Activated CD8-positive, alpha-beta T cell treated with anti-CD3 and anti-CD28 coated beads for 36 hours (primary cell): ENCODE measurements around the gene FRMPD2. TPM values are rescaled to one million over a fixed set of nuclear protein-coding genes. Genes with fewer than 3 reads are reported as not detected.
"Not testable (repeated sequence)": the region's sequence is repeated elsewhere in the genome, so short reads cannot be mapped to it uniquely, and the experiment has no call there.

ENCODE experiments used
- ATAC-seq: fragments of 200-7000 bp; cut with Tn5 transposase; one replicate; pipeline ENCODE4 v1.10.0; 2021; ENCODE audit warnings: mild to moderate bottlenecking, moderate library complexity
- CTCF ChIA-PET: fragments of 350-600 bp; sonication (Branson Sonifier 250); formaldehyde crosslinking; loops from one replicate; lab custom pipeline; 2021; ENCODE audit warnings: antibody characterized with exemption; lab: Charles Lee
- POLR2A ChIA-PET: fragments of 350-600 bp; sonication (Branson Sonifier 250); formaldehyde crosslinking; loops from one replicate; lab custom pipeline; 2021; ENCODE audit warnings: antibody characterized with exemption; lab: Charles Lee
- DNase-seq: peaks from one replicate; pipeline ENCODE4 v3.0.0-alpha.2; 2020
- H3K27ac Mint-ChIP-seq: one replicate; pipeline ENCODE4 v1.8.0; 2021; ENCODE audit warnings: mild to moderate bottlenecking, mixed read lengths
- H3K27me3 Mint-ChIP-seq: one replicate; pipeline ENCODE4 v1.8.0; 2021; ENCODE audit warnings: mixed read lengths
- H3K36me3 Mint-ChIP-seq: one replicate; pipeline ENCODE4 v1.8.0; 2021; ENCODE audit warnings: low read depth, mixed read lengths
- H3K4me1 Mint-ChIP-seq: one replicate; pipeline ENCODE4 v1.8.0; 2021; ENCODE audit warnings: low read depth, mixed read lengths
- H3K4me3 Mint-ChIP-seq: one replicate; pipeline ENCODE4 v1.8.0; 2021; ENCODE audit warnings: mild to moderate bottlenecking, moderate library complexity, mixed read lengths
- H3K9me3 Mint-ChIP-seq: one replicate; pipeline ENCODE4 v1.8.0; 2021; ENCODE audit warnings: mixed read lengths
- intact Hi-C: fragments of 100-400 bp; cut with micrococcal nuclease; formaldehyde crosslinking; loops from one replicate; pipeline ENCODE4 v1.10.0; 2022
- total RNA-seq, 2 experiments: library from RNA; stranded (reverse); gene quantifications; one replicate each; pipeline ENCODE4 v1.2.3, GENCODE V29; 2021
- TF ChIP-seq, protein P1 (sequence below): fragments of 200-600 bp; IDR thresholded peaks from one replicate; pipeline ENCODE4 v1.8.0; 2022; ENCODE audit warnings: antibody characterized with exemption, mild to moderate bottlenecking

The FRMPD2 gene
- total RNA-seq, 2 experiments from 2014 or later = not detected

DNA sequence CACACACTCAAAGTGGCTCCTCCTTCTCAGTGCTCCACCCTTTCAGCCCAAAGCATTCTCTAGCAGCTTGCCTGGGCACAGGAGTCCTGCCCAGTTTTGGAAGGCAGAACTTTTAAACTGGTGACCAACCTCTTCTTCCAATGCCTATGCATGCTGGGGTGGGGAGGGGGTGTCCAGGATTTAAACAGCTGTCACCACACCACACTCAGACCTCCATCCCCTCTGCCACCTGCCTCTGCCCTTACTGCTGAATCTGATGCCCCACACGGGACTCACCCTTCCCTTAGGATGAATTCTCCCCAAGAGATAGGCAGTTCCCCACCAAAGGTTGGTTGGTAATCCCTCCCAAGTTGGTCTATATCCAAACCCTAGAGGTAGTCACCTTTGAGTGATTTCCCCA lies 50.2 kb downstream of the FRMPD2 start:
- Mint-ChIP-seq H3K36me3 (no peaks in the 10 kb centered on the region), H3K9me3 (no peaks in the 10 kb centered on the region), H3K27me3 (peaks cover 11% of the 10 kb centered on the region), H3K27ac (no peak overlapping the region), H3K4me1 (no peaks in the 10 kb centered on the region), H3K4me3 (no peak overlapping the region)
- POLR2A ChIA-PET = no interaction called here
- intact Hi-C loops = no loop called here
- DNase-seq (no peak), ATAC-seq (no peak)
- TF ChIP-seq, protein P1, sequence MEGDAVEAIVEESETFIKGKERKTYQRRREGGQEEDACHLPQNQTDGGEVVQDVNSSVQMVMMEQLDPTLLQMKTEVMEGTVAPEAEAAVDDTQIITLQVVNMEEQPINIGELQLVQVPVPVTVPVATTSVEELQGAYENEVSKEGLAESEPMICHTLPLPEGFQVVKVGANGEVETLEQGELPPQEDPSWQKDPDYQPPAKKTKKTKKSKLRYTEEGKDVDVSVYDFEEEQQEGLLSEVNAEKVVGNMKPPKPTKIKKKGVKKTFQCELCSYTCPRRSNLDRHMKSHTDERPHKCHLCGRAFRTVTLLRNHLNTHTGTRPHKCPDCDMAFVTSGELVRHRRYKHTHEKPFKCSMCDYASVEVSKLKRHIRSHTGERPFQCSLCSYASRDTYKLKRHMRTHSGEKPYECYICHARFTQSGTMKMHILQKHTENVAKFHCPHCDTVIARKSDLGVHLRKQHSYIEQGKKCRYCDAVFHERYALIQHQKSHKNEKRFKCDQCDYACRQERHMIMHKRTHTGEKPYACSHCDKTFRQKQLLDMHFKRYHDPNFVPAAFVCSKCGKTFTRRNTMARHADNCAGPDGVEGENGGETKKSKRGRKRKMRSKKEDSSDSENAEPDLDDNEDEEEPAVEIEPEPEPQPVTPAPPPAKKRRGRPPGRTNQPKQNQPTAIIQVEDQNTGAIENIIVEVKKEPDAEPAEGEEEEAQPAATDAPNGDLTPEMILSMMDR = no peak
- CTCF ChIA-PET = interaction anchor here (2.2 kb wide), 1 partner anchor 12 kb away, joined by 6 read pairs; no protein-coding TSS in a partner anchor

DNA sequence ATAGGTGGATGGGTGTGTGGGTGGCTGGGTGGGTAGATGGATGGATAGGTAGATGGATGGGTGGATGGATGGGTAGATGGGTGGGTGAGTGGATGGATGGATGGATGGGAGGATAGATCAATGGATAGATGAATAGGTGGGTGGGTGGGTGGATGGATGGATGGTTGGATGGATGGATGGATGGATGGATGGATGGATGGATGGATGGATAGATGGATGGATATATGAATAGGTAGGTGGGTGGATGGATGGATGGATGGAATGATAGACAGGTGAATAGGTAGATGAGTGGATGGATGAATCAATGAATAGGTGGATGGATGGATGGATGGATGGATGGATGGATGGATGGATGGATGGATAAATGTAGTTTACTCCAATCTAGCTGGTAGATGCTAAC lies 52.7 kb downstream of the FRMPD2 start:
- no peak overlapping the region for H3K27ac Mint-ChIP-seq
- H3K4me1 Mint-ChIP-seq = no peaks in the 10 kb centered on the region
- peaks cover 15% of the 10 kb centered on the region for H3K27me3 Mint-ChIP-seq
- H3K9me3 Mint-ChIP-seq = no peaks in the 10 kb centered on the region
- ChIA-PET POLR2A (no interaction called here), CTCF (no interaction called here)
- no peaks in the 10 kb centered on the region for H3K36me3 Mint-ChIP-seq
- no peak for DNase-seq
- intact Hi-C loops = no loop called here
- TF ChIP-seq, protein P1 = no peak
- no peak for ATAC-seq
- no peak overlapping the region for H3K4me3 Mint-ChIP-seq

DNA sequence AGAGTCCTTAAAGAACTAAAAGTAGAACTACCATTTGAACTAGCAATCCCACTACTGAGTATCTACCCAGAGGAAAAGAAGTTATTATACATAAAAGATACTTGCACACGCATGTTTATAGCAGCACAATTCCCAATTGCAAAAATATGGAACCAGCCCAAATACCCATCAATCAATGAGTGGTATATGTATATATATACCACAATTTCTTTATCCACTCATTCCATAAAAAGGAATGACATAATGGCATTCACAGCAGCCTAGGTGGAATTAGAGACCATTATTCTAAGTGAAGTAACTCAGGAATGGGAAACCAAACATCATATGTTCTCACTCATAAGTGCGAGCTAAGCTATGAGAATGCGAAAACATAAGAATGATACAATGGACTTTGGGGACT lies 53.5 kb downstream of the FRMPD2 start:
- H3K36me3 Mint-ChIP-seq, ATAC-seq, DNase-seq, H3K27ac Mint-ChIP-seq, H3K9me3 Mint-ChIP-seq, H3K4me1 Mint-ChIP-seq, intact Hi-C loops, CTCF ChIA-PET, POLR2A ChIA-PET, H3K4me3 Mint-ChIP-seq: not testable (repeated sequence)
- H3K27me3 Mint-ChIP-seq = peaks cover 13% of the 10 kb centered on the region

DNA sequence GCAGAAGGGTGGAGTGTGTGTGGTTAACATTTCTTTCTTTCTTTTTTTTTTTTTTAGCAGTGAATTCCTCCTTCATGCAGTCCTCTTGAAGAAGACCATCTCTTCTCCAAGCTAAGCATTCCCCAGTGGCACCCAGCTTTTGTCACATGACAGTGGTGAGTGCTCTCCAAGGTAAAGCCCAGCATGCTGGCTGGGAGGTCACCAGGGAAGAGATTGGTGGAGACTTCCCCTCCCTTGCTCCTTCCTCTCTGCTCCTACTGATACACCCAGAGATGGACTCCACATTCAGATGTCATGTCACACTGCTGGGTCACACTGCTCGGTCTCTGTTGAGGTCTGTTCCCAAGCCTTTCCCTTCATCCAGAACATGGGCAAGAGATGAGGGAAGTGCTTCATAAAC lies 55.3 kb downstream of the FRMPD2 start:
- ATAC-seq (no peak), DNase-seq (no peak)
- no peak overlapping the region for H3K4me3 Mint-ChIP-seq
- H3K36me3 Mint-ChIP-seq = no peaks in the 10 kb centered on the region
- no peaks in the 10 kb centered on the region for H3K4me1 Mint-ChIP-seq
- H3K27me3 Mint-ChIP-seq = peaks cover 11% of the 10 kb centered on the region
- TF ChIP-seq, protein P1 = no peak
- ChIA-PET CTCF (no interaction called here), POLR2A (no interaction called here)
- intact Hi-C loops = no loop called here
- H3K27ac Mint-ChIP-seq = no peak overlapping the region
- H3K9me3 Mint-ChIP-seq = peaks cover 2% of the 10 kb centered on the region

DNA sequence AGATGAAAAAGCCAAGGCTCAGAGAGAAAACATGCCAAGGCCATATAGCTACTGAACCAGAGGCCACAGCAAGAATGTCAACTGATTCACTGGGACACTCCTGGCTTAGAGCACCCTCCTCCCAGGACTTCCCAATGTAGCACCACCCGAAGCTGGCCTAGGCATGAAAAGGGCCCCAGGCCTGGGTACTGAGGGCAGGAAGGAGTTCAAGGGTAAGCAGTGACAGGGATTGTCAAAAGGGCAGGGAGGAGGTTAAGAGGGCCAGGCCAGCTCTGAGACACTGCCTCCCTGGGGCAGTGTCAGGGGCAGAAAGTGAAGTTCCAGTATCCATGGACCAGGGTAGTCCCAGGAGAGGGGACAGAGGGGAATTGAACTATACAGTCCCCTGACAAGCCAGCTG lies 57.8 kb downstream of the FRMPD2 start:
- CTCF ChIA-PET = interaction anchor here (0.9 to 1.6 kb wide), 2 partner anchors 72 to 439 kb away, joined by 3 to 4 read pairs; no protein-coding TSS in a partner anchor
- H3K27me3 Mint-ChIP-seq = peaks cover 9% of the 10 kb centered on the region
- POLR2A ChIA-PET = no interaction called here

More for the DNA sequence above, 57.8 kb downstream of the FRMPD2 start:
- Mint-ChIP-seq H3K36me3 (no peaks in the 10 kb centered on the region), H3K4me1 (no peaks in the 10 kb centered on the region), H3K27ac (no peak overlapping the region), H3K4me3 (no peak overlapping the region), H3K9me3 (peaks cover 2% of the 10 kb centered on the region)
- intact Hi-C loops = no loop called here
- DNase-seq (no peak), ATAC-seq (no peak)
- TF ChIP-seq, protein P1 = no peak
